DOHH2 (cell line): ENCODE results near the gene TMEM235.

Source experiments
- H3F3A ChIP-seq: fragments of 200-600 bp; sonication (generic), shearing (Covaris generic); 2 replicates; pipeline ENCODE4 v1.6.0; 2016; ENCODE audit warnings: antibody characterized with exemption, mild to moderate bottlenecking; ENCODE audit not compliant: control insufficient read depth, insufficient read depth
- H3K27ac ChIP-seq: fragments of 200-600 bp; sonication (generic); 2 replicates; pipeline ENCODE4 v1.5.1; 2014; ENCODE audit warnings: low read depth, mild to moderate bottlenecking, low read length, moderate library complexity
- H3K27me3 ChIP-seq: fragments of 200-600 bp; sonication (generic); 2 replicates; pipeline ENCODE4 v1.6.1; 2014; ENCODE audit warnings: mild to moderate bottlenecking, low read length, mixed read lengths; ENCODE audit not compliant: control insufficient read depth
- H3K36me3 ChIP-seq: fragments of 200-600 bp; sonication (generic); 2 replicates; pipeline ENCODE4 v1.6.1; 2014; ENCODE audit warnings: mild to moderate bottlenecking, low read length, moderate library complexity, mixed read lengths; ENCODE audit not compliant: control insufficient read depth
- H3K4me1 ChIP-seq: fragments of 200-600 bp; sonication (generic); 2 replicates; pipeline ENCODE4 v1.6.1; 2014; ENCODE audit warnings: mild to moderate bottlenecking, low read length, mixed read lengths; ENCODE audit not compliant: control insufficient read depth
- H3K4me2 ChIP-seq: fragments of 200-600 bp; sonication (generic); 2 replicates; pipeline ENCODE4 v1.6.0; 2014; ENCODE audit warnings: mild to moderate bottlenecking, low read length, moderate library complexity
- H3K4me3 ChIP-seq: fragments of 200-600 bp; sonication (generic); 2 replicates; pipeline ENCODE4 v1.5.1; 2014; ENCODE audit warnings: mild to moderate bottlenecking, low read length, mixed read lengths
- H3K79me2 ChIP-seq: fragments of 200-600 bp; sonication (generic); 2 replicates; pipeline ENCODE4 v1.6.1; 2014; ENCODE audit warnings: mild to moderate bottlenecking, low read length, mixed read lengths; ENCODE audit not compliant: control insufficient read depth
- H3K9me2 ChIP-seq: fragments of 200-600 bp; sonication (generic); replicated peaks from 2 replicates; pipeline ENCODE4 v1.6.1; 2014; ENCODE audit warnings: mild to moderate bottlenecking, low read length, mixed read lengths; ENCODE audit not compliant: control insufficient read depth
- H3K9me3 ChIP-seq: fragments of 200-600 bp; sonication (generic); 2 replicates; pipeline ENCODE4 v1.6.1; 2014; ENCODE audit warnings: antibody characterized with exemption, low read length, mixed read lengths; ENCODE audit not compliant: control insufficient read depth, insufficient read depth
- H4K20me1 ChIP-seq: fragments of 200-600 bp; sonication (generic); 2 replicates; pipeline ENCODE4 v1.6.0; 2014; ENCODE audit warnings: low read depth, mild to moderate bottlenecking, antibody characterized with exemption, low read length, moderate library complexity; ENCODE audit not compliant: control insufficient read depth, insufficient read depth
- EZH2phosphoT487 ChIP-seq: fragments of 200-600 bp; sonication (generic); IDR thresholded peaks from 2 replicates; pipeline ENCODE4 v1.6.1; 2017; ENCODE audit warnings: borderline replicate concordance, mild to moderate bottlenecking, antibody characterized with exemption, low read length, moderate library complexity, mixed read lengths
- TF ChIP-seq, protein P1 (sequence below): fragments of 200-600 bp; sonication (generic); IDR thresholded peaks from one replicate; pipeline ENCODE4 v1.5.1; 2014; ENCODE audit warnings: antibody characterized with exemption, mild to moderate bottlenecking, low read depth, low read length; ENCODE audit not compliant: poor library complexity, severe bottlenecking

The TMEM235 gene

DNA sequence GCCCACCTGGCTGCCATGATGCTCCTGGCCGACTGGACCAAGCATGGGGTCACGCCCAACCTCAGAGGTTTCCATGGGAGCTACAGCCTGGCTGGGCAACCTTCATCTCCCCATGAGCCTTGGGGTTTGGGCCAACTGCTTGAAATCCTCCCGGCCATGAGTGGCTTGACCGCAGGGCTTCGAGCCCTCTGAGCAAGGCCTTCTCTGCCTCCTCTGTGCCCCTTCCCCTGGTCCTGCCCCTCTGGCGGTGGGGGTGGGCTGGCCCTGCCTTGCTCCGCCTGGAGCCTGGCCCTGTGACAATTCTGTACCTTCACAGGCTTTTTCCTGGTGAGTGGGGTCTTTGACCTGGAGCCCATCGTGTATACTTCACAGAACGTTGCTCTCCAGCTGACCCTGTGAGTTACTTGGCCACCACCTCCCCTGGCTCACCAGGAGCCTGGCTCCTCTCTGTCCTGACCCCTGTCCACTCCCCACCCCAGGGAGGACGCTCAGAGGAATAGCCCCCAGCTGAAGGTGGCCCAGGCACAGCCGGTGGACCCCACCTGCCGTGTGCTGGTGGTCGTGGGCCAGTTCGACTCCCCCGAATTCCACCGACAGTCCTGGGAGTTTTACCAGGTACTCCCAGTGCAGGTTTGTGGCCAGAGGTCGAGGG lies 26.2 kb upstream of the TMEM235 start:
- no peaks in the 10 kb centered on the region for H3K27me3 ChIP-seq

DNA sequence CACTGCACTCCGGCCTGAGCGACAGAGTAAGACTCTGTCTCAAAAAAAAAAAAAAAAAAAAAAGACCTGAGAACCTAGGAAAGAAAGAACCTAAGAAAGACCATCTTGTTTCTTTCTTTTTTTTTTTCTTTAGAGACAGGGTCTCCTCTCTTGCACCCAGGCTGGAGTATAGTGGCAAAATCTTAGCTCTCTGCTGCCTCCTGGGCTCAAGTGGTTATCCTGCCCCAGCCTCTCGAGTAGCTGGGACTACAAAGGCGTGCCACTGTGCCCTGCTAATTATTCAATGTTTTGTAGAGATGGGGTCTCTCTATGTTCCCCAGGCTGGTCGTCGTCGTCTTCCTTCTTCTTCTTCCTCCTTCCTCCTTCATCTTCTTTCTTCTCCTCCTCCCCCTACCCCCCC lies 25.1 kb upstream of the TMEM235 start:
- TF ChIP-seq EZH2phosphoT487 = no peak
- TF ChIP-seq, protein P1, sequence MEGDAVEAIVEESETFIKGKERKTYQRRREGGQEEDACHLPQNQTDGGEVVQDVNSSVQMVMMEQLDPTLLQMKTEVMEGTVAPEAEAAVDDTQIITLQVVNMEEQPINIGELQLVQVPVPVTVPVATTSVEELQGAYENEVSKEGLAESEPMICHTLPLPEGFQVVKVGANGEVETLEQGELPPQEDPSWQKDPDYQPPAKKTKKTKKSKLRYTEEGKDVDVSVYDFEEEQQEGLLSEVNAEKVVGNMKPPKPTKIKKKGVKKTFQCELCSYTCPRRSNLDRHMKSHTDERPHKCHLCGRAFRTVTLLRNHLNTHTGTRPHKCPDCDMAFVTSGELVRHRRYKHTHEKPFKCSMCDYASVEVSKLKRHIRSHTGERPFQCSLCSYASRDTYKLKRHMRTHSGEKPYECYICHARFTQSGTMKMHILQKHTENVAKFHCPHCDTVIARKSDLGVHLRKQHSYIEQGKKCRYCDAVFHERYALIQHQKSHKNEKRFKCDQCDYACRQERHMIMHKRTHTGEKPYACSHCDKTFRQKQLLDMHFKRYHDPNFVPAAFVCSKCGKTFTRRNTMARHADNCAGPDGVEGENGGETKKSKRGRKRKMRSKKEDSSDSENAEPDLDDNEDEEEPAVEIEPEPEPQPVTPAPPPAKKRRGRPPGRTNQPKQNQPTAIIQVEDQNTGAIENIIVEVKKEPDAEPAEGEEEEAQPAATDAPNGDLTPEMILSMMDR = no peak
- peaks cover 46% of the 10 kb centered on the region for H3K36me3 ChIP-seq
- H3K79me2 ChIP-seq = no peaks in the 10 kb centered on the region
- no peaks in the 10 kb centered on the region for H3K4me1 ChIP-seq
- H3K9me2 ChIP-seq = no peaks in the 10 kb centered on the region
- H3K4me2 ChIP-seq = no peak overlapping the region
- no peaks in the 10 kb centered on the region for H3K9me3 ChIP-seq
- no peaks in the 10 kb centered on the region for H4K20me1 ChIP-seq
- H3K27me3 ChIP-seq = no peaks in the 10 kb centered on the region
- H3F3A ChIP-seq = peaks cover 17% of the 10 kb centered on the region
- no peak overlapping the region for H3K4me3 ChIP-seq
- H3K27ac ChIP-seq = no peak overlapping the region

More for the DNA sequence above, 26.2 kb upstream of the TMEM235 start:
- Histone ChIP-seq H3K4me3 (no peak overlapping the region), H3K27ac (no peak overlapping the region), H3K9me3 (no peaks in the 10 kb centered on the region), H3K79me2 (peaks cover 7% of the 10 kb centered on the region), H3F3A (peaks cover 17% of the 10 kb centered on the region), H3K9me2 (no peaks in the 10 kb centered on the region), H3K4me1 (no peaks in the 10 kb centered on the region), H3K36me3 (peaks cover 51% of the 10 kb centered on the region), H4K20me1 (no peaks in the 10 kb centered on the region), H3K4me2 (no peak overlapping the region)
- TF ChIP-seq EZH2phosphoT487 = no peak
- TF ChIP-seq, protein P1 = no peak

DNA sequence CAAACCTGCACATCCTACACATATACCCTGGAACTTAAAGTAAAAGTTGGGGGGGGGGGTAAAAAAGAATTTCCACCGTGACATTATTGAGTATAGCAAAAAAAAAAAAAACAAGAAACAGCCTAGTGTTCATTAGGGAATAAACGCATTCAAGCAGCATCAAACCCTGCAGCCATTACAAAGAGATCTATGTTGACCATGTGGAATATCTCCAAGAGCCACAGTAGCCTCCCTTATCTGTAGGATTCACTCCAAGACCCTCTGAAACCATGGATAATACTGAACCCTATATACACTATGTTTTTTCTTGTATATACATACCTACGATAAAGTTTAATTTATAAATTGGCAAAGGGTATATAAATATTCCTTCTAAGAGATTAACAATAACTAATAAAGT lies 22.9 kb upstream of the TMEM235 start:
- Histone ChIP-seq H3K36me3 (peaks cover 36% of the 10 kb centered on the region), H3K9me3 (no peaks in the 10 kb centered on the region), H3K27ac (no peak overlapping the region), H3K9me2 (no peaks in the 10 kb centered on the region), H3K4me3 (no peak overlapping the region), H3K4me1 (no peaks in the 10 kb centered on the region), H3K4me2 (no peak overlapping the region), H3K79me2 (no peaks in the 10 kb centered on the region), H4K20me1 (no peaks in the 10 kb centered on the region), H3K27me3 (no peaks in the 10 kb centered on the region), H3F3A (peaks cover 17% of the 10 kb centered on the region)
- no peak for TF ChIP-seq EZH2phosphoT487
- TF ChIP-seq, protein P1 = no peak
